Liver (tissue), 3 donors: ENCODE data around the gene ZNF783.

Source experiments
- EGR1 ChIP-seq, 2 donors: IDR thresholded peaks; 2 replicates each; pipeline ENCODE4 v1.6.1; 2016 to 2018; ENCODE audit warnings: antibody characterized with exemption in 2 of 2, low read depth in 2 of 2
- GABPA ChIP-seq, 2 donors: IDR thresholded peaks in 1 of 2; conservative IDR thresholded peaks in 1 of 2; 2 replicates each; pipeline ENCODE4 v1.6.1; 2016; ENCODE audit warnings: antibody characterized with exemption in 2 of 2, mild to moderate bottlenecking in 1 of 2, moderate library complexity in 1 of 2
- RAD21 ChIP-seq, 2 donors: IDR thresholded peaks; 2 replicates each; pipeline ENCODE4 v1.6.1; 2016; ENCODE audit warnings: antibody characterized with exemption in 2 of 2, mild to moderate bottlenecking in 2 of 2
- TAF1 ChIP-seq: conservative IDR thresholded peaks from 2 replicates; pipeline ENCODE4 v1.6.1; 2016; ENCODE audit warnings: antibody characterized with exemption, mild to moderate bottlenecking
- YY1 ChIP-seq: IDR thresholded peaks from 2 replicates; pipeline ENCODE4 v1.6.1; 2016; ENCODE audit warnings: antibody characterized with exemption, mild to moderate bottlenecking
- TF ChIP-seq, protein P1 (sequence below): fragments of 150-350 bp; IDR thresholded peaks from 2 replicates; pipeline ENCODE4 v1.5.1; 2017; ENCODE audit warnings: improper control_type of control experiment, low read depth, low read length; ENCODE audit not compliant: missing input control
- TF ChIP-seq, protein P2 (sequence below): IDR thresholded peaks from 2 replicates; pipeline ENCODE4 v1.6.1; 2016; ENCODE audit warnings: antibody characterized with exemption, mild to moderate bottlenecking
- donor health status: healthy.
- donor health status: healthy.

DNA sequence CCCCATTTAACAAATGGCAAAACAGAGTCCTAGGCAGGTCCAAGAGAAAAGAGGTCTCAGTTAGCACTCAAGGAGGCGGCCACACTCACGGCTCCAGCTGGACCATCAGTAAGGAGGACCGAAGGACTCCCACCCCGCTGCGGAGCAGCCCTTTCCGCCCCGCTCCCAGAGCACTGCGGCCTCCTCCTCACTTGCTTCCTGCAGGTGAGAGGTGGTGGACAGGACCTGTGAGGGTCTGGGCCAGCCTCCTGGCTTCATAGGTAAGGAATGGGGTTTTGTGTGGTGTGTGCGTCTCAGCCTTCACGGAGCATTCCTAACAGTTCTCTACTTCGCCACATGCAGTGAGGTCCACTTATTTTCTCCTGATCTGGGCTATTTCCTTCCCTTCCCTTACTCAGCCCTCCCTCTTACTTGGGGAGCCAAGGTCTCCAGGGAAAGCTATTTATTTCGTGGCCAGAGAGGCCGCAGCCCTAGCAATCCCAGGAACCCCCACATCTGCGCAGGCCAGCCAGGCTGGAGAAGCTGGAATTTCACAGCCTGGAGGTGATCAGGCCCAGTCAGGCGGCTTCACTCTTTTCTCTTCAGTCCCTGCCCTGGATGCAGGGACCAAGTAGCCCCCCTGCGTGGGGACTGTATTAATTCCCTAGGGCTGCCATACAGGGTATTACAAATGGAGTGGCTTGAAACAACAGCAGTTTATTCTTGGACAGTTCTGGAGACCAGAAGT, 45.9 kb downstream of the ZNF783 start:
- TF ChIP-seq, protein P1, sequence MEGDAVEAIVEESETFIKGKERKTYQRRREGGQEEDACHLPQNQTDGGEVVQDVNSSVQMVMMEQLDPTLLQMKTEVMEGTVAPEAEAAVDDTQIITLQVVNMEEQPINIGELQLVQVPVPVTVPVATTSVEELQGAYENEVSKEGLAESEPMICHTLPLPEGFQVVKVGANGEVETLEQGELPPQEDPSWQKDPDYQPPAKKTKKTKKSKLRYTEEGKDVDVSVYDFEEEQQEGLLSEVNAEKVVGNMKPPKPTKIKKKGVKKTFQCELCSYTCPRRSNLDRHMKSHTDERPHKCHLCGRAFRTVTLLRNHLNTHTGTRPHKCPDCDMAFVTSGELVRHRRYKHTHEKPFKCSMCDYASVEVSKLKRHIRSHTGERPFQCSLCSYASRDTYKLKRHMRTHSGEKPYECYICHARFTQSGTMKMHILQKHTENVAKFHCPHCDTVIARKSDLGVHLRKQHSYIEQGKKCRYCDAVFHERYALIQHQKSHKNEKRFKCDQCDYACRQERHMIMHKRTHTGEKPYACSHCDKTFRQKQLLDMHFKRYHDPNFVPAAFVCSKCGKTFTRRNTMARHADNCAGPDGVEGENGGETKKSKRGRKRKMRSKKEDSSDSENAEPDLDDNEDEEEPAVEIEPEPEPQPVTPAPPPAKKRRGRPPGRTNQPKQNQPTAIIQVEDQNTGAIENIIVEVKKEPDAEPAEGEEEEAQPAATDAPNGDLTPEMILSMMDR: no peak
- no peak for TF ChIP-seq YY1
- TF ChIP-seq GABPA (IDR thresholded peaks at IDR 0.05 in 1 of 2, conservative IDR thresholded peaks at IDR 0.05 in 1 of 2): no peak
- TF ChIP-seq, protein P2, sequence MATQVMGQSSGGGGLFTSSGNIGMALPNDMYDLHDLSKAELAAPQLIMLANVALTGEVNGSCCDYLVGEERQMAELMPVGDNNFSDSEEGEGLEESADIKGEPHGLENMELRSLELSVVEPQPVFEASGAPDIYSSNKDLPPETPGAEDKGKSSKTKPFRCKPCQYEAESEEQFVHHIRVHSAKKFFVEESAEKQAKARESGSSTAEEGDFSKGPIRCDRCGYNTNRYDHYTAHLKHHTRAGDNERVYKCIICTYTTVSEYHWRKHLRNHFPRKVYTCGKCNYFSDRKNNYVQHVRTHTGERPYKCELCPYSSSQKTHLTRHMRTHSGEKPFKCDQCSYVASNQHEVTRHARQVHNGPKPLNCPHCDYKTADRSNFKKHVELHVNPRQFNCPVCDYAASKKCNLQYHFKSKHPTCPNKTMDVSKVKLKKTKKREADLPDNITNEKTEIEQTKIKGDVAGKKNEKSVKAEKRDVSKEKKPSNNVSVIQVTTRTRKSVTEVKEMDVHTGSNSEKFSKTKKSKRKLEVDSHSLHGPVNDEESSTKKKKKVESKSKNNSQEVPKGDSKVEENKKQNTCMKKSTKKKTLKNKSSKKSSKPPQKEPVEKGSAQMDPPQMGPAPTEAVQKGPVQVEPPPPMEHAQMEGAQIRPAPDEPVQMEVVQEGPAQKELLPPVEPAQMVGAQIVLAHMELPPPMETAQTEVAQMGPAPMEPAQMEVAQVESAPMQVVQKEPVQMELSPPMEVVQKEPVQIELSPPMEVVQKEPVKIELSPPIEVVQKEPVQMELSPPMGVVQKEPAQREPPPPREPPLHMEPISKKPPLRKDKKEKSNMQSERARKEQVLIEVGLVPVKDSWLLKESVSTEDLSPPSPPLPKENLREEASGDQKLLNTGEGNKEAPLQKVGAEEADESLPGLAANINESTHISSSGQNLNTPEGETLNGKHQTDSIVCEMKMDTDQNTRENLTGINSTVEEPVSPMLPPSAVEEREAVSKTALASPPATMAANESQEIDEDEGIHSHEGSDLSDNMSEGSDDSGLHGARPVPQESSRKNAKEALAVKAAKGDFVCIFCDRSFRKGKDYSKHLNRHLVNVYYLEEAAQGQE: no peak
- no peak for TF ChIP-seq TAF1
- TF ChIP-seq EGR1 (IDR thresholded peaks at IDR 0.05; ENCODE audit: low read depth in 2 of 2): no peak
- TF ChIP-seq RAD21 (IDR thresholded peaks at IDR 0.05): no peak
